Stimulated activated CD4-positive, alpha-beta T cell treated with anti-CD3 and anti-CD28 coated beads, TNF-alpha, amount 100 ng/mL, for 4 hours (primary cell): ENCODE data around the gene UGT1A9.
"Not testable (repeated sequence)": the region's sequence is repeated elsewhere in the genome, so short reads cannot be mapped to it uniquely, and the experiment has no call there.

ENCODE experiments used
- DNase-seq, 3 experiments: peaks; one replicate each; pipeline ENCODE4 v3.0.0-alpha.2; 2020; ENCODE audit warnings: low read depth in 3 of 3

Gene UGT1A9

GRCh38 chr2:233671290-233672161 is at the start of gene UGT1A9:
Gene UGT1A9, plus strand, starts transcription at chr2:233671898. Its CDS starts 37 bp downstream, at chr2:233671935.
- DNase-seq = no peak

- DNase-seq = no peak
Measured at GRCh38 chr2:233627331-233628025, 44.2 kb upstream of the UGT1A9 start.

- DNase-seq = not testable (repeated sequence)
Measured at GRCh38 chr2:233636306-233636705, 35.4 kb upstream of the UGT1A9 start, which contains the start of gene UGT1A10. Gene UGT1A10, plus strand, starts transcription at chr2:233636448. Its CDS starts 75 bp downstream, at chr2:233636523.

GRCh38 chr2:233638836-233639235 is 32.9 kb upstream of the UGT1A9 start:
- no peak for DNase-seq

GRCh38 chr2:233639860-233640259 is 31.8 kb upstream of the UGT1A9 start:
- no peak for DNase-seq

GRCh38 chr2:233643128-233643527 is 28.6 kb upstream of the UGT1A9 start:
- no peak for DNase-seq

- not testable (repeated sequence) for DNase-seq
Measured at GRCh38 chr2:233646033-233646432, 25.7 kb upstream of the UGT1A9 start.

- no peak for DNase-seq
Measured at GRCh38 chr2:233650981-233651380, 20.7 kb upstream of the UGT1A9 start.

GRCh38 chr2:233651430-233651829 is 20.3 kb upstream of the UGT1A9 start:
- no peak for DNase-seq

- DNase-seq = no peak
Measured at GRCh38 chr2:233654501-233654900, 17.2 kb upstream of the UGT1A9 start.

- DNase-seq = no peak
Measured at GRCh38 chr2:233655043-233655442, 16.7 kb upstream of the UGT1A9 start.

GRCh38 chr2:233655943-233656342 is 15.8 kb upstream of the UGT1A9 start:
- not testable (repeated sequence) for DNase-seq

GRCh38 chr2:233656443-233656842 is 15.3 kb upstream of the UGT1A9 start:
- no peak for DNase-seq

GRCh38 chr2:233658610-233659009 is 13.1 kb upstream of the UGT1A9 start:
- DNase-seq = no peak

- DNase-seq = no peak
Measured at GRCh38 chr2:233663911-233664310, 7.8 kb upstream of the UGT1A9 start.

GRCh38 chr2:233668605-233669260 is 3.0 kb upstream of the UGT1A9 start:
- DNase-seq = no peak

GRCh38 chr2:233672886-233673285 is 1.2 kb downstream of the UGT1A9 start:
- DNase-seq = no peak

GRCh38 chr2:233673896-233674295 is 2.2 kb downstream of the UGT1A9 start:
- no peak for DNase-seq

- no peak for DNase-seq
Measured at GRCh38 chr2:233674314-233674713, 2.6 kb downstream of the UGT1A9 start.

- DNase-seq = no peak
Measured at GRCh38 chr2:233674995-233675394, 3.3 kb downstream of the UGT1A9 start.

- DNase-seq = no peak
Measured at GRCh38 chr2:233676046-233676445, 4.3 kb downstream of the UGT1A9 start.

- DNase-seq = no peak
Measured at GRCh38 chr2:233679196-233679595, 7.5 kb downstream of the UGT1A9 start.
